Measurements from ENCODE around the gene CCDC40.

- TF ChIP-seq CTCF (IDR thresholded peaks at IDR 0.05): no peak
- TF ChIP-seq POLR2A (IDR thresholded peaks at IDR 0.05): no peak
- TF ChIP-seq POLR2AphosphoS5 (IDR thresholded peaks at IDR 0.05): no peak
Measured at GRCh38 chr17:80067393-80067986, 31.0 kb downstream of the CCDC40 start.
